ENCODE data around the gene MRPS6. TPM values are rescaled to one million over a fixed set of nuclear protein-coding genes. Genes with fewer than 3 reads are reported as not detected.

MRPS6 gene
- total RNA-seq, 1 experiment from 2014 or later, result 55.1 TPM

- Histone ChIP-seq H3K4me1 (ENCODE audit: control insufficient read depth in 1 of 2, insufficient read depth in 2 of 2, low read length in 2 of 2) (no peaks in the 10 kb centered on the region), H3K9me3 (ENCODE audit: control insufficient read depth in 1 of 2, insufficient read depth in 1 of 2, low read depth in 1 of 2, low read length in 2 of 2) (no peaks in the 10 kb centered on the region), H4K20me1 (ENCODE audit: insufficient read depth) (no peaks in the 10 kb centered on the region), H3K79me2 (ENCODE audit: insufficient read depth, low read length) (no peaks in the 10 kb centered on the region), H3K9me2 (ENCODE audit: insufficient read depth) (no peaks in the 10 kb centered on the region), H3K27me3 (ENCODE audit: insufficient read depth, low read length) (no peaks in the 10 kb centered on the region), H3K36me3 (ENCODE audit: control insufficient read depth in 1 of 2, insufficient read depth in 2 of 2, low read length in 2 of 2) (no peaks in the 10 kb centered on the region), H2AFZ (ENCODE audit: low read depth, low read length, poor library complexity, severe bottlenecking) (no peak overlapping the region), H3K27ac (ENCODE audit: low read depth, low read length) (no peak overlapping the region), H3K4me2 (ENCODE audit: low read length) (no peak overlapping the region), H3K4me3 (replicated peaks in 1 of 2; ENCODE audit: low read depth in 1 of 2, low read length in 2 of 2) (no peak overlapping the region), H3K9ac (ENCODE audit: low read length) (no peak overlapping the region)
- POLR2A ChIA-PET, result no interaction called here
- BruUV-seq (replicated peaks), result no TSS peak
- intact Hi-C loops (cut with micrococcal nuclease), result no loop called here
- CTCF ChIA-PET, result no interaction called here
- ATAC-seq (no peak), DNase-seq (ENCODE audit: low read depth, low spot score) (no peak)
- RAD21 ChIA-PET (ENCODE audit: low non-redundant PET in 1 of 2, low total read pairs in 2 of 2, uncharacterized antibody in 2 of 2, unreplicated experiment in 2 of 2), result no interaction called here
- TF ChIP-seq FOSL1 (IDR thresholded peaks at IDR 0.05; ENCODE audit: low read depth), result no peak
- TF ChIP-seq JUND (IDR thresholded peaks at IDR 0.05), result no peak
- TF ChIP-seq EZH2 (IDR thresholded peaks at IDR 0.05), result no peak
- no peak for TF ChIP-seq SIN3A (IDR thresholded peaks at IDR 0.05; ENCODE audit: low read depth)
- TF ChIP-seq POLR2AphosphoS5 (IDR thresholded peaks at IDR 0.05; ENCODE audit: low read depth, low read length), result no peak
These were observed 107.0 kb downstream of the MRPS6 start for GRCh38 chr21:34180407-34180806.

- TF ChIP-seq SIN3A (IDR thresholded peaks at IDR 0.05; ENCODE audit: low read depth), result no peak
- no peak for TF ChIP-seq TCF7L2 (IDR thresholded peaks at IDR 0.05; ENCODE audit: borderline replicate concordance, extremely low read depth, insufficient read depth, insufficient read length)
- no peak for TF ChIP-seq MAX (IDR thresholded peaks at IDR 0.05)
- TF ChIP-seq YY1 (IDR thresholded peaks at IDR 0.05; ENCODE audit: extremely low read depth, insufficient replicate concordance, low read depth, low read length), result no peak
- no peak for TF ChIP-seq REST (IDR thresholded peaks at IDR 0.05; ENCODE audit: low read depth)
- no peak for TF ChIP-seq ELF1 (IDR thresholded peaks at IDR 0.05; ENCODE audit: borderline replicate concordance, low read depth)
- no peak for TF ChIP-seq SP1 (IDR thresholded peaks at IDR 0.05; ENCODE audit: low read depth)
- TF ChIP-seq CTCF (IDR thresholded peaks at IDR 0.05 in 2 of 3, conservative IDR thresholded peaks at IDR 0.05 in 1 of 3; ENCODE audit: borderline replicate concordance in 1 of 3, insufficient read depth in 1 of 3, low read depth in 2 of 3, low read length in 2 of 3), result no peak
- TF ChIP-seq ATF3 (IDR thresholded peaks at IDR 0.05), result no peak
- TF ChIP-seq FOSL1 (IDR thresholded peaks at IDR 0.05; ENCODE audit: low read depth), result no peak
- no peak for TF ChIP-seq EGR1 (IDR thresholded peaks at IDR 0.05; ENCODE audit: low read depth)
- TF ChIP-seq ZFX (IDR thresholded peaks at IDR 0.05), result no peak
- TF ChIP-seq JUND (IDR thresholded peaks at IDR 0.05), result no peak
- TF ChIP-seq POLR2A (IDR thresholded peaks at IDR 0.05; ENCODE audit: borderline replicate concordance, extremely low read depth, insufficient read depth, insufficient read length), result no peak
- no peak for TF ChIP-seq RAD21 (IDR thresholded peaks at IDR 0.05; ENCODE audit: low read depth)
- no peaks in the 10 kb centered on the region for H3K4me1 ChIP-seq (ENCODE audit: control insufficient read depth in 1 of 2, insufficient read depth in 2 of 2, low read length in 2 of 2)
- DNase-seq (ENCODE audit: low read depth, low spot score), result no peak
- H3K79me2 ChIP-seq (ENCODE audit: insufficient read depth, low read length), result no peaks in the 10 kb centered on the region
- intact Hi-C loops (cut with micrococcal nuclease), result no loop called here
- ATAC-seq, result no peak
- H3K9me2 ChIP-seq (ENCODE audit: insufficient read depth), result no peaks in the 10 kb centered on the region
- ChIA-PET RAD21 (ENCODE audit: low non-redundant PET in 1 of 2, low total read pairs in 2 of 2, uncharacterized antibody in 2 of 2, unreplicated experiment in 2 of 2) (no interaction called here), CTCF (no interaction called here), POLR2A (no interaction called here)
- H3K4me3 ChIP-seq (replicated peaks in 1 of 2; ENCODE audit: low read depth in 1 of 2, low read length in 2 of 2), result no peak overlapping the region
- BruUV-seq (replicated peaks), result no TSS peak
- no peak overlapping the region for H3K27ac ChIP-seq (ENCODE audit: low read depth, low read length)
- no peaks in the 10 kb centered on the region for H3K36me3 ChIP-seq (ENCODE audit: control insufficient read depth in 1 of 2, insufficient read depth in 2 of 2, low read length in 2 of 2)
- H3K27me3 ChIP-seq (ENCODE audit: insufficient read depth, low read length), result no peaks in the 10 kb centered on the region
- no peaks in the 10 kb centered on the region for H3K9me3 ChIP-seq (ENCODE audit: control insufficient read depth in 1 of 2, insufficient read depth in 1 of 2, low read depth in 1 of 2, low read length in 2 of 2)
- H3K4me2 ChIP-seq (ENCODE audit: low read length), result no peak overlapping the region
- no peaks in the 10 kb centered on the region for H4K20me1 ChIP-seq (ENCODE audit: insufficient read depth)
- H2AFZ ChIP-seq (ENCODE audit: low read depth, low read length, poor library complexity, severe bottlenecking), result no peak overlapping the region
- no peak overlapping the region for H3K9ac ChIP-seq (ENCODE audit: low read length)
These were observed 107.5 kb downstream of the MRPS6 start for GRCh38 chr21:34180826-34181359.
